ENCODE data around the gene SLC2A10.

- no peak for TF ChIP-seq GATA3 (IDR thresholded peaks at IDR 0.05; ENCODE audit: low read depth, low read length)
- no peak for TF ChIP-seq GATA2 (IDR thresholded peaks at IDR 0.05; ENCODE audit: low read depth, low read length)
These were observed 26.0 kb downstream of the SLC2A10 start for GRCh38 chr20:46735436-46735835.

Measured in SH-SY5Y (cell line).